PC-3 (cell line): ENCODE results near the gene TRDN. TPM values are rescaled to one million over a fixed set of nuclear protein-coding genes. Genes with fewer than 3 reads are reported as not detected.

Experiments
- ATAC-seq: fragments of 200-7000 bp; cut with Tn5 transposase; 2 replicates; pipeline ENCODE4 v1.9.1; 2020; ENCODE audit warnings: mild to moderate bottlenecking, moderate library complexity
- BruUV-seq: library from RNA; stranded (reverse); fragments of 400-500 nt; replicated peaks from 2 replicates; lab custom pipeline; 2021; lab: Mats Ljungman, UMichigan
- CTCF ChIA-PET: fragments of 300-600 bp; sonication (Branson Sonifier 250); formaldehyde crosslinking; loops from one replicate; lab custom pipeline; 2022; ENCODE audit warnings: antibody characterized with exemption; lab: Charles Lee
- POLR2A ChIA-PET: fragments of 300-600 bp; sonication (Branson Sonifier 250); formaldehyde crosslinking; loops from one replicate; lab custom pipeline; 2022; ENCODE audit warnings: antibody characterized with exemption; ENCODE audit not compliant: unreplicated experiment; lab: Charles Lee
- DNase-seq: peaks from one replicate; pipeline ENCODE4 v3.0.0-alpha.2; 2015
- H2AFZ ChIP-seq: fragments of 300-600 bp; sonication (generic); 2 replicates; pipeline ENCODE4 v1.6.0; 2016; ENCODE audit warnings: antibody characterized with exemption, low read length
- H3F3A ChIP-seq: fragments of 300-600 bp; sonication (generic); one replicate; pipeline ENCODE4 v1.6.0; 2017; ENCODE audit warnings: antibody characterized with exemption, low read length, control low read depth, mild to moderate bottlenecking; ENCODE audit not compliant: unreplicated experiment
- H3K27ac ChIP-seq: fragments of 300-600 bp; sonication (generic); 2 replicates; pipeline ENCODE4 v1.5.1; 2016; ENCODE audit warnings: mild to moderate bottlenecking, low read length
- H3K27me3 ChIP-seq: fragments of 300-600 bp; sonication (generic); 2 replicates; pipeline ENCODE4 v1.6.1; 2016; ENCODE audit warnings: low read length, mixed read lengths
- H3K36me3 ChIP-seq: fragments of 300-600 bp; sonication (generic); 2 replicates; pipeline ENCODE4 v1.6.1; 2016; ENCODE audit warnings: low read depth, mixed run types, low read length, mixed read lengths
- H3K4me1 ChIP-seq: fragments of 300-600 bp; sonication (generic); 2 replicates; pipeline ENCODE4 v1.5.1; 2016; ENCODE audit warnings: low read length; ENCODE audit not compliant: insufficient read depth
- H3K4me2 ChIP-seq: fragments of 300-600 bp; sonication (generic); 2 replicates; pipeline ENCODE4 v1.6.0; 2016; ENCODE audit warnings: low read length
- H3K4me3 ChIP-seq: fragments of 300-600 bp; sonication (generic); 2 replicates; pipeline ENCODE4 v1.5.1; 2016; ENCODE audit warnings: mild to moderate bottlenecking, low read length, mixed read lengths
- H3K79me2 ChIP-seq: fragments of 300-600 bp; sonication (generic); 2 replicates; pipeline ENCODE4 v1.6.1; 2017; ENCODE audit warnings: low read length, mixed read lengths
- H3K9ac ChIP-seq: fragments of 300-600 bp; sonication (generic); 2 replicates; pipeline ENCODE4 v1.6.0; 2016; ENCODE audit warnings: mild to moderate bottlenecking, low read length
- H3K9me2 ChIP-seq: fragments of 300-600 bp; sonication (generic); replicated peaks from 2 replicates; pipeline ENCODE4 v1.6.1; 2016; ENCODE audit warnings: mixed run types, low read length, mixed read lengths
- H3K9me3 ChIP-seq: fragments of 300-600 bp; sonication (generic); 2 replicates; pipeline ENCODE4 v1.6.1; 2016; ENCODE audit warnings: low read length, mixed read lengths
- H4K20me1 ChIP-seq: fragments of 300-600 bp; sonication (generic); 2 replicates; pipeline ENCODE4 v1.6.1; 2016; ENCODE audit warnings: low read length, mixed read lengths
- CTCF ChIP-seq: fragments of 300-600 bp; sonication (generic); conservative IDR thresholded peaks from 2 replicates; pipeline ENCODE4 v1.5.1; 2017; ENCODE audit warnings: antibody characterized with exemption, low read depth, mild to moderate bottlenecking, low read length
- EZH2 ChIP-seq: fragments of 300-600 bp; sonication (generic); IDR thresholded peaks from one replicate; pipeline ENCODE4 v1.6.1; 2017; ENCODE audit warnings: antibody characterized with exemption, mild to moderate bottlenecking, low read length; ENCODE audit not compliant: unreplicated experiment
- EZH2phosphoT487 ChIP-seq: fragments of 300-600 bp; sonication (generic); IDR thresholded peaks from 2 replicates; pipeline ENCODE4 v1.6.1; 2018; ENCODE audit warnings: mild to moderate bottlenecking, antibody characterized with exemption, low read length, borderline replicate concordance
- intact Hi-C: fragments of 100-400 bp; cut with micrococcal nuclease; formaldehyde crosslinking; loops from 2 replicates; pipeline ENCODE4 v1.9.0; 2023
- total RNA-seq: library from RNA; depleted of rRNA; stranded (reverse); fragments of >200 nt; gene quantifications from 2 replicates; pipeline ENCODE4 v1.2.3, GENCODE V29; 2014

TRDN gene
- total RNA-seq, 1 experiment from 2014 or later: not detected

GRCh38 chr6:123533862-123534648, 102.7 kb downstream of the TRDN start:
- BruUV-seq: no TSS peak
- no peaks in the 10 kb centered on the region for H3K9me2 ChIP-seq

DNA sequence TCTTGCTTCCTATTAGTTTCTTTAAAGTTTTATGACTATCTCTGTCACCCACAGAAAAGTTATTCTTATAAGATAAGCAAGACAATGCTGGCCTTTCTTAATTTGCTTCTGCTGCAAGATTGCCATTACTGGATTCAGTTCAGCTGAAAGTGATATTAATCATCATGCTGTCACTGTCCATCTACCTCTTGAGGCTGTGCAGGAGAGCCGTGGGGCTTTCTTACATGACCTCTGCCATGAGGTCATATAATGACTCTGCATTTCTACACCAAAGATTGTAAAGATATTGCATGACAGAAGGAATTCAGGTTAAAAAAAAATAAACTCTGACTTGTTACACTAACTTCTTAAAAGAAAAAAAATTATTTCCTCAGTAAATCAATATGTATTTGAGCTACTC, 106.9 kb downstream of the TRDN start:
- no peaks in the 10 kb centered on the region for H3K9me2 ChIP-seq
- ATAC-seq: no peak
- no peak overlapping the region for H2AFZ ChIP-seq
- POLR2A ChIA-PET: no interaction called here
- H3K4me3 ChIP-seq: no peak overlapping the region
- H3K4me1 ChIP-seq: no peaks in the 10 kb centered on the region
- H3K36me3 ChIP-seq: no peaks in the 10 kb centered on the region
- no TSS peak for BruUV-seq
- no peak overlapping the region for H3K27ac ChIP-seq
- no peaks in the 10 kb centered on the region for H3K9me3 ChIP-seq
- H3K27me3 ChIP-seq: no peaks in the 10 kb centered on the region
- CTCF ChIA-PET: no interaction called here
- no peak for TF ChIP-seq EZH2phosphoT487
- TF ChIP-seq CTCF: no peak
- no peak for TF ChIP-seq EZH2
- H3K9ac ChIP-seq: no peak overlapping the region
- no peaks in the 10 kb centered on the region for H4K20me1 ChIP-seq
- H3F3A ChIP-seq: no peaks in the 10 kb centered on the region
- intact Hi-C loops: no loop called here
- DNase-seq: no peak
- no peak overlapping the region for H3K4me2 ChIP-seq
- H3K79me2 ChIP-seq: no peaks in the 10 kb centered on the region

More at GRCh38 chr6:123533862-123534648, 102.7 kb downstream of the TRDN start:
- ChIA-PET CTCF (no interaction called here), POLR2A (no interaction called here)
- no peak for DNase-seq
- Histone ChIP-seq H4K20me1 (no peaks in the 10 kb centered on the region), H3K36me3 (no peaks in the 10 kb centered on the region), H3K4me3 (no peak overlapping the region), H3K27ac (no peak overlapping the region), H3K27me3 (no peaks in the 10 kb centered on the region), H3K4me2 (no peak overlapping the region), H2AFZ (no peak overlapping the region), H3K9ac (no peak overlapping the region), H3F3A (no peaks in the 10 kb centered on the region), H3K79me2 (no peaks in the 10 kb centered on the region), H3K9me3 (no peaks in the 10 kb centered on the region), H3K4me1 (no peaks in the 10 kb centered on the region)
- TF ChIP-seq CTCF (no peak), EZH2phosphoT487 (no peak), EZH2 (no peak)
- intact Hi-C loops: no loop called here
- no peak for ATAC-seq

- Histone ChIP-seq H3K36me3 (no peaks in the 10 kb centered on the region), H2AFZ (no peak overlapping the region), H3K27ac (no peak overlapping the region), H3K4me3 (no peak overlapping the region), H3K27me3 (no peaks in the 10 kb centered on the region), H4K20me1 (no peaks in the 10 kb centered on the region), H3K79me2 (no peaks in the 10 kb centered on the region), H3K4me1 (no peaks in the 10 kb centered on the region), H3K9ac (no peak overlapping the region), H3K9me3 (no peaks in the 10 kb centered on the region), H3F3A (no peaks in the 10 kb centered on the region), H3K9me2 (no peaks in the 10 kb centered on the region), H3K4me2 (no peak overlapping the region)
- intact Hi-C loops: no loop called here
- DNase-seq (no peak), ATAC-seq (no peak)
- no peak for TF ChIP-seq EZH2
- no peak for TF ChIP-seq EZH2phosphoT487
- TF ChIP-seq CTCF: no peak
- BruUV-seq: no TSS peak
- ChIA-PET CTCF (no interaction called here), POLR2A (no interaction called here)
These were observed 107.7 kb downstream of the TRDN start for GRCh38 chr6:123529058-123529457.
